GM12878 (cell line): ENCODE results near the gene HSPB3. TPM values are rescaled to one million over a fixed set of nuclear protein-coding genes. Genes with fewer than 3 reads are reported as not detected.

Source experiments
- ATAC-seq: fragments of 200-7000 bp; cut with Tn5 transposase; 3 replicates; pipeline ENCODE4 v1.9.1; 2020; ENCODE audit warnings: mild to moderate bottlenecking, moderate library complexity
- BruUV-seq: library from RNA; stranded (reverse); fragments of 400-500 nt; replicated peaks from 2 replicates; lab custom pipeline; 2021; lab: Mats Ljungman, UMichigan
- CTCF ChIA-PET: fragments of 300-600 bp; sonication (Branson Sonifier 250); formaldehyde crosslinking; extraction: SDS; loops from one replicate; lab custom pipeline; 2021; ENCODE audit warnings: inconsistent platforms; lab: Yijun Ruan, JAX
- POLR2A ChIA-PET: fragments of 350-600 bp; formaldehyde crosslinking; extraction: SDS; loops from one replicate; lab custom pipeline; 2021; ENCODE audit warnings: inconsistent platforms; lab: Charles Lee
- RAD21 ChIA-PET: fragments of 300-600 bp; sonication (Branson Sonifier 250); formaldehyde crosslinking; loops from one replicate; lab custom pipeline; 2023; ENCODE audit warnings: antibody characterized with exemption; ENCODE audit not compliant: unreplicated experiment; lab: Charles Lee
- SMC1A ChIA-PET: fragments of 300-600 bp; sonication (Branson Sonifier 250); formaldehyde crosslinking; loops from one replicate; lab custom pipeline; 2023; ENCODE audit not compliant: unreplicated experiment, uncharacterized antibody; lab: Charles Lee
- DNase-seq: peaks from one replicate; pipeline ENCODE4 v3.0.0-alpha.2; 2011; ENCODE audit warnings: low read depth, low spot score
- FAIRE-seq: peaks from 3 replicates; lab custom pipeline; 2011; peaks lifted over from hg19 to GRCh38; lab: Jason Lieb, UNC
- H2AFZ ChIP-seq: 2 replicates; pipeline ENCODE4 v1.6.0; 2011; ENCODE audit warnings: low read depth, low read length, control low read depth; ENCODE audit not compliant: control insufficient read depth
- H3K27ac ChIP-seq: 2 replicates; pipeline ENCODE4 v1.5.1; 2011; ENCODE audit warnings: control low read depth; ENCODE audit not compliant: control insufficient read depth, insufficient read depth
- H3K27me3 ChIP-seq, 2 experiments: replicated peaks in 1 of 2; 2 replicates each; pipeline versions ENCODE4 v1.6.0 to v1.6.1; 2011; ENCODE audit warnings: low read length in 1 of 2; ENCODE audit not compliant: control insufficient read depth in 2 of 2, insufficient read depth in 2 of 2
- H3K36me3 ChIP-seq, 2 experiments: 2 replicates each; pipeline ENCODE4 v1.5.1; 2011; ENCODE audit warnings: low read length in 1 of 2; ENCODE audit not compliant: control insufficient read depth in 2 of 2, insufficient read depth in 2 of 2
- H3K4me1 ChIP-seq: 2 replicates; pipeline ENCODE4 v1.6.1; 2011; ENCODE audit warnings: mild to moderate bottlenecking, low read length, moderate library complexity, mixed read lengths; ENCODE audit not compliant: control insufficient read depth, insufficient read depth
- H3K4me2 ChIP-seq: 2 replicates; pipeline ENCODE4 v1.6.0; 2011; ENCODE audit warnings: control low read depth; ENCODE audit not compliant: control insufficient read depth, insufficient read depth
- H3K4me3 ChIP-seq: fragments of 200-600 bp; sonication (generic); 2 replicates; pipeline ENCODE4 v1.5.1; 2016
- H3K79me2 ChIP-seq: 2 replicates; pipeline ENCODE4 v1.6.0; 2011; ENCODE audit warnings: low read length; ENCODE audit not compliant: control insufficient read depth, insufficient read depth
- H3K9ac ChIP-seq: 2 replicates; pipeline ENCODE4 v1.8.0; 2011; ENCODE audit warnings: low read length, control low read depth, mixed read lengths; ENCODE audit not compliant: control insufficient read depth, insufficient read depth
- H3K9me3 ChIP-seq: replicated peaks from 3 replicates; pipeline ENCODE4 v1.5.1; 2011; ENCODE audit warnings: mild to moderate bottlenecking, low read length; ENCODE audit not compliant: control insufficient read depth, insufficient read depth
- H4K20me1 ChIP-seq: 2 replicates; pipeline ENCODE4 v1.6.0; 2011; ENCODE audit not compliant: control insufficient read depth, insufficient read depth
- BACH1 ChIP-seq: fragments of 450-650 bp; IDR thresholded peaks from 2 replicates; pipeline ENCODE4 v1.6.1; 2017; ENCODE audit warnings: mild to moderate bottlenecking, borderline replicate concordance
- CBX3 ChIP-seq: fragments of 200-600 bp; sonication (generic); IDR thresholded peaks from 2 replicates; pipeline ENCODE4 v1.6.1; 2016; ENCODE audit warnings: low read depth, borderline replicate concordance
- E2F8 ChIP-seq: fragments of 450-650 bp; IDR thresholded peaks from 2 replicates; pipeline ENCODE4 v1.6.1; 2018; ENCODE audit warnings: mild to moderate bottlenecking, low read depth, moderate library complexity; ENCODE audit not compliant: partially characterized antibody
- ESRRA ChIP-seq: IDR thresholded peaks from 2 replicates; pipeline ENCODE4 v1.6.1; 2012; ENCODE audit warnings: mild to moderate bottlenecking, low read length, improper control_type of control experiment
- EZH2 ChIP-seq: IDR thresholded peaks from 2 replicates; pipeline ENCODE4 v1.6.1; 2012; ENCODE audit warnings: low read depth, mild to moderate bottlenecking, control low read depth, inconsistent platforms, low read length, borderline replicate concordance; ENCODE audit not compliant: control insufficient read depth
- GATAD2B ChIP-seq: fragments of 450-650 bp; conservative IDR thresholded peaks from 2 replicates; pipeline ENCODE4 v1.6.1; 2017; ENCODE audit warnings: low read depth, mild to moderate bottlenecking, moderate library complexity
- NR2C1 ChIP-seq: fragments of 450-650 bp; IDR thresholded peaks from 2 replicates; pipeline ENCODE4 v1.6.1; 2017; ENCODE audit warnings: antibody characterized with exemption, mild to moderate bottlenecking, moderate library complexity
- PBX3 ChIP-seq: IDR thresholded peaks from 2 replicates; pipeline ENCODE4 v1.6.1; 2011; ENCODE audit warnings: mild to moderate bottlenecking, low read depth, low read length, moderate library complexity; ENCODE audit not compliant: insufficient replicate concordance
- RAD51 ChIP-seq: fragments of 450-650 bp; IDR thresholded peaks from 2 replicates; pipeline ENCODE4 v1.6.1; 2016; ENCODE audit warnings: moderate library complexity, mild to moderate bottlenecking, inconsistent platforms
- RUNX3 ChIP-seq: IDR thresholded peaks from 2 replicates; pipeline ENCODE4 v1.6.1; 2012; ENCODE audit warnings: low read length, inconsistent platforms
- SUZ12 ChIP-seq: fragments of 200-600 bp; sonication (generic); IDR thresholded peaks from one replicate; pipeline ENCODE4 v1.6.1; 2018; ENCODE audit warnings: antibody characterized with exemption, mild to moderate bottlenecking; ENCODE audit not compliant: unreplicated experiment
- USF2 ChIP-seq: IDR thresholded peaks from 2 replicates; pipeline ENCODE4 v1.6.1; 2011; ENCODE audit warnings: low read depth, low read length, improper control_type of control experiment, borderline replicate concordance
- ZBED1 ChIP-seq: IDR thresholded peaks from 2 replicates; pipeline ENCODE4 v1.6.1; 2016; ENCODE audit warnings: borderline replicate concordance
- WGBS: methylation state at CpG from one replicate; pipeline ENCODE4 v1.1.6; 2016; ENCODE audit warnings: low lambda C conversion rate; ENCODE audit not compliant: insufficient replicate concordance, insufficient coverage; ENCODE audit errors: missing lambda C conversion rate; 5-methylcytosine and 5-hydroxymethylcytosine counted together
- in situ Hi-C: fragments of 300-500 bp; cut with MboI; formaldehyde crosslinking; loops from 9 replicates; pipeline ENCODE4 v1.14.3; 2018; ENCODE audit warnings: mixed read lengths
- intact Hi-C: fragments of 100-400 bp; cut with micrococcal nuclease; formaldehyde crosslinking; loops from one replicate; pipeline ENCODE4 v1.14.2; 2022; ENCODE audit not compliant: unreplicated experiment
- polyA plus RNA-seq, 11 experiments: library from polyadenylated mRNA; depleted of rRNA in 4 of 11; unstranded in 6 of 11; stranded (reverse) in 5 of 11; fragments of >200 nt; fragmentation: Nextera tagmentation in 4 of 11; fragmentation: Illumina TruSeq in 1 of 11; extraction: Ambion mirVana in 4 of 11; extraction: Trizol in 1 of 11; gene quantifications; 1 replicate in 1 of 11; 2 replicates in 10 of 11; pipeline versions ENCODE4 v1.2.1 to v1.2.3, GENCODE V29; 2011 to 2016; ENCODE audit warnings: inconsistent platforms in 2 of 11, missing spikeins in 2 of 11, low read depth in 1 of 11
- total RNA-seq, 4 experiments: library from RNA; depleted of rRNA in 3 of 4; stranded (reverse); fragments of >200 nt in 3 of 4; fragmentation: Illumina TruSeq in 1 of 4; extraction: Trizol in 1 of 4; gene quantifications; 2 replicates each; pipeline versions ENCODE4 v1.2.1 to v1.2.3, GENCODE V29; 2013 to 2021
- TF ChIP-seq, protein P1 (sequence below): fragments of 450-650 bp; IDR thresholded peaks from 2 replicates; pipeline ENCODE4 v1.6.1; 2017; ENCODE audit warnings: antibody characterized with exemption, mild to moderate bottlenecking, moderate library complexity

The HSPB3 gene
- total and polyA plus RNA-seq, 10 of the 15 experiments (the other 5 are each of a cell fraction or from before 2014, with no cell fraction given): 0.11 to 0.60 (median 0.29) TPM; not detected in 7

- no peaks in the 10 kb centered on the region for H3K9me3 ChIP-seq
- in situ Hi-C loops: no loop called here
- RAD21 ChIA-PET: no interaction called here
- no peaks in the 10 kb centered on the region for H3K27me3 ChIP-seq
- no peak overlapping the region for H3K4me2 ChIP-seq
- CTCF ChIA-PET: interaction anchor here (1.0 to 2.7 kb wide), 7 partner anchors 15 to 181 kb away, joined by 3 to 18 read pairs (median 6); no protein-coding TSS in a partner anchor
- H3K4me3 ChIP-seq: no peak overlapping the region
- H4K20me1 ChIP-seq: no peaks in the 10 kb centered on the region
- 73% methylated on average over 2 of the region's 2 CpGs for WGBS
- DNase-seq: no peak
- POLR2A ChIA-PET: interaction anchor here (0.5 kb wide), 1 partner anchor 115 kb away, joined by 3 read pairs; the partner anchor contains the start of gene ARL15
- no peak for ATAC-seq
- FAIRE-seq: no peak
- H3K79me2 ChIP-seq: no peaks in the 10 kb centered on the region
- H3K36me3 ChIP-seq: no peaks in the 10 kb centered on the region
- SMC1A ChIA-PET: interaction anchor here (0.9 to 3.2 kb wide), 7 partner anchors 17 to 178 kb away, joined by 3 to 14 read pairs (median 3); no protein-coding TSS in a partner anchor
- H3K27ac ChIP-seq: no peak overlapping the region
- BruUV-seq: no TSS peak
- no peak overlapping the region for H2AFZ ChIP-seq
- no peaks in the 10 kb centered on the region for H3K4me1 ChIP-seq
- no peak overlapping the region for H3K9ac ChIP-seq
- intact Hi-C loops: no loop called here
- no peak for TF ChIP-seq EZH2
- no peak for TF ChIP-seq BACH1
- no peak for TF ChIP-seq E2F8
- no peak for TF ChIP-seq ZBED1
- TF ChIP-seq NR2C1: no peak
- TF ChIP-seq, protein P1, sequence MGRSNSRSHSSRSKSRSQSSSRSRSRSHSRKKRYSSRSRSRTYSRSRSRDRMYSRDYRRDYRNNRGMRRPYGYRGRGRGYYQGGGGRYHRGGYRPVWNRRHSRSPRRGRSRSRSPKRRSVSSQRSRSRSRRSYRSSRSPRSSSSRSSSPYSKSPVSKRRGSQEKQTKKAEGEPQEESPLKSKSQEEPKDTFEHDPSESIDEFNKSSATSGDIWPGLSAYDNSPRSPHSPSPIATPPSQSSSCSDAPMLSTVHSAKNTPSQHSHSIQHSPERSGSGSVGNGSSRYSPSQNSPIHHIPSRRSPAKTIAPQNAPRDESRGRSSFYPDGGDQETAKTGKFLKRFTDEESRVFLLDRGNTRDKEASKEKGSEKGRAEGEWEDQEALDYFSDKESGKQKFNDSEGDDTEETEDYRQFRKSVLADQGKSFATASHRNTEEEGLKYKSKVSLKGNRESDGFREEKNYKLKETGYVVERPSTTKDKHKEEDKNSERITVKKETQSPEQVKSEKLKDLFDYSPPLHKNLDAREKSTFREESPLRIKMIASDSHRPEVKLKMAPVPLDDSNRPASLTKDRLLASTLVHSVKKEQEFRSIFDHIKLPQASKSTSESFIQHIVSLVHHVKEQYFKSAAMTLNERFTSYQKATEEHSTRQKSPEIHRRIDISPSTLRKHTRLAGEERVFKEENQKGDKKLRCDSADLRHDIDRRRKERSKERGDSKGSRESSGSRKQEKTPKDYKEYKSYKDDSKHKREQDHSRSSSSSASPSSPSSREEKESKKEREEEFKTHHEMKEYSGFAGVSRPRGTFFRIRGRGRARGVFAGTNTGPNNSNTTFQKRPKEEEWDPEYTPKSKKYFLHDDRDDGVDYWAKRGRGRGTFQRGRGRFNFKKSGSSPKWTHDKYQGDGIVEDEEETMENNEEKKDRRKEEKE: no peak
- no peak for TF ChIP-seq GATAD2B
- TF ChIP-seq RUNX3: no peak
- no peak for TF ChIP-seq CBX3
- TF ChIP-seq PBX3: no peak
- no peak for TF ChIP-seq RAD51
- no peak for TF ChIP-seq USF2
- no peak for TF ChIP-seq SUZ12
- TF ChIP-seq ESRRA: no peak
Observed at GRCh38 chr5:54425258-54425657, 30.2 kb upstream of the HSPB3 start.
